Colon (tissue), 2 donors: ENCODE measurements around the gene MYO19.
"Not testable (repeated sequence)": the region's sequence is repeated elsewhere in the genome, so short reads cannot be mapped to it uniquely, and the experiment has no call there.

ENCODE experiments used
- FAIRE-seq: peaks from 2 replicates; lab custom pipeline; 2012; peaks lifted over from hg19 to GRCh38; lab: Jason Lieb, UNC
- donor health status: control.
- donor health status: control.

MYO19 gene

DNA sequence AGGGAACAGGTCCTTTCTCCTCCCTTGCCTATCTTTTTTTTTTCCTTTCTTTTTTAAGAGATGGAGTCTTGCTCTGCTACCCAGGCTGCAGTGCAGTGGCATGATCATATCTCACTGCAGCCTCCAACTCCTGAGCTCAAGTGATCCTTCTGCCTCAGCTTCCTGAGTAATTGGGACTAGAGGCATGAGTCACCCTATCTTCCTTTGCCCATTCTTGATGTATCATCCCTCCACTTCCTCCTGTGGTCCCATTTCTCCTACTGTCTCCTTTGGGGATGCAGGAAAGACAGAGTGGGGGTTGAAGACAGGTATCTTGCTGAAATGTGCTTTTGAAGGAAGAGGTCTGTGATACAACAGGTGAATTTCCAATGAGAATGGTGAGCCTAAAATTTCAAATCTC, 5.5 kb downstream of the MYO19 start:
- FAIRE-seq, result no peak

GRCh38 chr17:36527621-36528250, 6.9 kb downstream of the MYO19 start:
- no peak for FAIRE-seq

DNA sequence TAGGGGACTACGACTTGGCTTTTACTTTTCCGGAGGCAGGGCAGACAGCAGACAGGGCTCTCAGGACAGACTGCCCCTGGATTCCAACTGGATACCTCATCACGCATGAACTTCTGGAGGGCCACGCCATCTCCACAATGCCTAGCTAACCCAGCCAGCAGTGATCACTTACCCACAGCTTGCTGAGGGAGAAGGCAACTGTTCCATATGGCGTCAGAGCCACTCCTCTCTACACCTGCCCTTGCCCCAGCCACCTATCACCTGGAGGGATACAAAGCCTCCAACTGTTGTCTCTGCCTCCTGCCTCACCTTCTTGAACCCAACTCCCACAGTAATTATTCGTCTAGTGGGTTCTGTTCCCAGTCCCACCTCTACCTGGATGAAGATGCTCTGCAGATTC, 8.8 kb downstream of the MYO19 start:
- FAIRE-seq, result no peak

DNA sequence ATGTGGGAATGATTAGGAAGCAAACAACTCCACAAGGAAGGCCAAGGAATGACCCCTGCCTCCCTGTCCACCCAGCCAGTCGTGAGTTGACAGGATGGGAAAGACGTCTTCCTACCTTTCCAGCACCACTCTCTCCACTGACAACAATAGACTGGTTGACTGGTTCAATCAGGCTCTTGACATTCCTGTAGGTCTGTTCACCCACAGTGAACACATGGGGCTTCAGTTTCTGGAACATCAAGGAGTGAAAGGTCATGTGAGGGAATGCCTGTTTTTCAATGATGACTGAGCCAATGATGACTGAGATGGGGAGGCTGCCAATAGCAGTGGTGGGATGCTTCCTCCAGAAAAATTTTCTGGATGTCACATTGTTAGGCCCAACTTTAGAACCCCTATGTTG, 9.6 kb downstream of the MYO19 start:
- FAIRE-seq, result no peak

GRCh38 chr17:36524428-36524876, 10.2 kb downstream of the MYO19 start:
- no peak for FAIRE-seq

DNA sequence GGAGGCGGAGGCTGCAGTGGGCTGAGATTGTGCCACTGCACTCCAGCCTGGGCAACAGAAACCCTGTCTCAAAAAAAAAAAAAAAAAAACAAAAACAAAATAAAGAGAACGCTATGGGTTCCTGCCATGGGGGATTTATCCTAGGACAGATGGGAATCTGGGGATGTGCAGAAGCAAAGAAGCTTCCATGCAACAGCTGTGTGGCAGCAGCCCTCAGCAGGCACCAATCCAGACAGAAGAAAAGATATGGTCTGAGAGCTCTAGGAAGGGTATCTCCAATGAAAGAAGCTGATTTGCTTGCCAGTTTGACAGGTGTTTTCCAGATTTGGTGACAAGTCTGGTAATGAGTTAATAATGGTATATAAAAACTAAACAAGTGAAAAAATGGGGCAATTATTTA, 11.6 kb downstream of the MYO19 start:
- FAIRE-seq, result no peak

DNA sequence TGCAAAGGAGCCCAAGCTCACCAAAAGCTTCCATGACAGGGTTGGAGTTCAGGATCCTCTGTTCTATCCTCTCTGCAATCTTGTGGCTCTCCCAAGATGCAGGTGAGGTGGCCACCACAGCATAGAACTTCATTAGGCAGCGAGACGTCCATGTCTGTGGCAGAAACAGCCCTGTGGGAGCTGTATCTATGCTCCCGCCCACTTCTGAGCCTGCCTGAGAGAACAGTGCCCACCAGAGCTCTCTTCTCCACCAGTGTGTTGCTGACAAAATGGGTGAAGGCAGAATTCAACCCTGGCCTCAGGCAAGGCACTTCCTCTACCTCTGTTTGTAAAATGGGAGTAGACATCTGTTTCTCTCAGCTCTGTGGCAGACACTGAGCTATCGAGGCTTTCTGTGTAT, 18.8 kb downstream of the MYO19 start:
- FAIRE-seq, result no peak

- FAIRE-seq, result no peak
Measured at GRCh38 chr17:36514856-36515255, 19.8 kb downstream of the MYO19 start.

- FAIRE-seq, result no peak
Measured at GRCh38 chr17:36512641-36513040, 22.0 kb downstream of the MYO19 start.

DNA sequence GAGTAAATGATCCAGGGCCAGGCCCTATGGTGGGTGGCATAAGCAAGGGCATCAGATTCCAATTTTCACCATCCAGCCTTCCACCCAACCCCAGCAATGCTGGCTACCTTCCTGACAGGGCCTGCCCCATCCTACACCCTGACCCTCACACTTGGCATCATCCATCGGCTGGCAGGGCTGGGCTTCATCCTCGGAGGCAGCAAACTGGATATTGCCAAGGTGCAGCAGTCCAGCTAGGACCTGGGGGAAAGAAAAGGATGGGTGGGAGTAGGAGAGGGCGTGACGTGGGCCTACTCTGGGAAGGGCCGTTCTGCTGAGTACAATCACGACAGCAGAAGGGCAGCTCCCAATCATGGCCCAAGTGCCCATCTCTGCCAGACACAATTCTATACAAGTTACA, 23.5 kb downstream of the MYO19 start:
- FAIRE-seq, result no peak

DNA sequence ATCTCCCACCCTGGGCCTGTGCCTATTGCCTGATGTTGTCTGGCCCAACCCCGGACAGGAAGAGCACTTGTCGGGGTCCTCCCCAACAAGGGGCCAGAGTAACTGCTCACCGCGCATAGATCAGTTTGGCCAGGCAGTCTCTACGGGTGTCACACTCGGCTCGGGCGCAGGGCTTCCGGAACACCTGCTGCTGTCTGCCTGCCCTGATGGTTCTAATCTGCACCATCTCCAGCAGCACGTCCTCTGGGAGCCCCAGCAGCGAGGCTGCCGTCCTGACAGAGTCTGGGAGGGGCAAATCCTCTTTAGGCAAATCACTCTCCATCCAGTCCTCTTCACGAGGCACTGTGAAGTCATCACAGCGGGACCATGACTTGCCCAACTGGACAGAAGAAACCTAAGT, 24.0 kb downstream of the MYO19 start:
- FAIRE-seq, result no peak

GRCh38 chr17:36509272-36509985, 25.2 kb downstream of the MYO19 start:
- no peak for FAIRE-seq

DNA sequence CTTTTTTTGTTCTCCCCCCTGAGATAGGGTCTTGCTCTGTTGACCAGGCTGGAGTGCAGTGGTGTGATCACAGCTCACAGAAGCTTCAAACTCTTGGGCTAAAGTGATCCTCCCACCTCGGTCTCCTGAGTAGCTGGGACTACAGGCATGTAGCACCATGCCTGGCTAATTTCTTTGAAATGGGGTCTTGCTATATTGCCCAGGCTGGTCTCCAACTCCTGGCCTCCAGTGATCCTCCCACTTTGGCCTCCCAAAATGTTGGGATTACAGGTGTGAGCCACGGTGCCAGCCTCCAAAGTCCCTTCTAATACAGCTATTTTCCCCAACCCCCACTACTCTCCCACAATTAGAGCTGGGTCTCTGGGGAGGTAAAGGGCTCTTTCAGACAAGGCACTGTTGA, 26.2 kb downstream of the MYO19 start:
- FAIRE-seq, result not testable (repeated sequence)

DNA sequence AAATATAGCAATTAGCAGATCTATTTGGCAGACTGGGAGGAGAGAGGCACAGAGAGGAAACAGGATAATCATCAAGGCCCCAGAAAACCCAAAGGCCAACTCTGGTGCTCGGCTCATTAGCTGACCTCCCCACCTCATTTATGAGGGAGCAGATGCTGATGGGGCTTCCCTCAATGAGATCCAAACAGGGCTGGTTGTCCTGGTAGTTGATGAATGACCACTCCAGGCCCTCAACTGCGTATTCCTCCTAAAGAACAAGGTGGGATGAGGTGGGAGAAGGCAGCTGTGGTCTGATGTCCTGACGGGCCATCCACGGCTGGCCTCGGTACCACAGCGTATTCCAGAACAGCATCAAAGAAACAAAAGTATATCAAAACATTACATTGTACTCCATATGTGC, 27.4 kb downstream of the MYO19 start:
- no peak for FAIRE-seq

DNA sequence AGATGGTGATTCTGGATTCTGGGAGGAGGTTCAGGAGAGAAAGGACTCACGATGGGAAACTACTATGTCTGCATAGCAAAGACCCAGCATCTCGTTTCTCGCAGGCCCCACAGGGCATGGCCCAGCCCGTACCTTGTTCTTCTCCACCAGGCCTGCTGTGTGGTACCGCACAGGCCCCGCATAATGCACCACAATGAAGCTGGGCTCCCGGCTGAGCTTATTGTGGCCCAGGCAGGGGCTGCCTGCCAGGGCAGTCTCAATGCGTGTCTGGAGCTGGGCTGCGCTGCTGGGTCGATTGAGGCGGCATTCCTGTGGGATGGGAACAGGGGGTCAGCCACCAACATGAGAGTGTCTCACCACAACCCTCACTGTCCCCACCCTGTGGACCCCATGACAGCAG, 27.8 kb downstream of the MYO19 start:
- no peak for FAIRE-seq

DNA sequence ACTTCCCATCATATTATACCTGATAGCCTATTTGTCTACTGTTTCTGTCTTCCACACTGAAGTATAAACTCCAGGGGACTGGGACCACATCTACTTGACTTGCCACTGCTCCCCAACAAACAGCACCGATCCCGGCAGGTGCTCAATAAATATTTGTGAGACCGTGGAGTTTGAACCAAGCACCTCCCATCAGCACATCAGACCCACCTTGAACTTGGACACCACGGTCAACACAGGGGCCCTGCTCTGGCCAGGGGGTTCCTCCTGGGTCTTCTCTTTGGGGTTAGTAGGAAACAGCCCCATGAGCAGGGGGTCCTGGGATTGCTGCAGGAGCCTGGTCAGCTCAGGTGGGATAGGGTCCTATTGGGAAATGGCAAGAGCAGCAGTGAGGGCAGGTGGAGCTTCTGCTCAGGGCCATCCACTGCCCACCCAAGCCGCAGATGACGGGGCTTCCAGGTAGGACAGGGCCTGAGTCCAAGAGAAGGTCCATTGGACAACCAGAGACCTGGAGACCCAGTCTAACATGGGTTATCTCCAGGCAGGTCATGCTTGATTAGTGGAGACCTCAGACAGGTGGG, 28.3 kb downstream of the MYO19 start:
- no peak for FAIRE-seq

DNA sequence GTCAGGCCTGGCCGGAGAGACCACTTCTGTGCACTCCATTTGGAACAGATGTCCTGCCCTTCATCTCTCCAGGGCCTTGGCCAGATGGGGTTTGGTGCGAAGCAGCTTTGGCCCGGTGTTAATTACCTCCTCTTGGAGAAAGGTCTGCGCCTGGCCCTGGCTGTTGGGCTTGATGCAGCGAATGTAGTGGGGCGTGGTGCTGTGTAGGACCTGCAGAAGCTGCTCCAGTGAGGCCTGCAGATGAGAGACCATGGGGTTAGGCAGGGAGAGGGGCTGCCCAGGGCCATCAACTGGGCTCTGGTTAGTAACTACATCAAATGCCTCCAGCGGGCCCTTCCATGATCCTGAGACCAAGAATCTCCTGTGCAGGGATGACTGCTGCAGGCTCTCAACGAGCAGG, 29.5 kb downstream of the MYO19 start:
- no peak for FAIRE-seq

GRCh38 chr17:36504156-36504545, 30.5 kb downstream of the MYO19 start:
- FAIRE-seq, result no peak

DNA sequence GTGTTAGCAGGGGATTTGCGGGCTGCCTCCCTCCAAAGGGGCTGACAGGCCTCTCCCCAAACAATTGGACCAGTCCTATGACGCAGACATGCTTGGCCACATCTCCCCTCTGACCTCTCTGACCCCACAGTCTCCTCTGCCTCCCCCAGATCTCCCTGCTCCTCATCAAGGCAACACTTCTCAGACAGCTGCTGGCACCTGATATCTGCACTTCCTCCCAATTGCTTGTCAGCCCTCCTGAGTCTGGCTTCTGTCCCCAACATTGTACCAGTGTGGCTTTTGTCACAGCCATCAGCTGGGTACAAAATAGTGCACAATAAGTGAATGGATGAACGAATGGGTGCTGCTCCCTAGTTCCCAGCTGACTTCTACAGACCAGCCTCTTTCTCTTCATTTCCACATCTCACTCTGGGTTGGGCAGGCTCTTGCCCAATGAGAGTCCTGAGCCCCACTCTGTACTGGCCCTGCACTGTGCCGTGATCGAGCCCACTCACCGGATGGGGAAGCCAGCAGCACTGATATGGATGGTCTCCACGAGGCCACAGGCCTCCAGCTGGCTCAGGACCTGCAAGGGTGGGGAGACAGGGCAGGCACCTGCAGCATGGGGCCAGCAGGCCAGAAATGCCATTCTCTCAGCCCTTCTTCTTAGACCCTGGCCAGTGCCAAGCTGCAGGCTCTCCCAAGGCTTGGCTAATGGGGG, 31.1 kb downstream of the MYO19 start:
- no peak for FAIRE-seq

DNA sequence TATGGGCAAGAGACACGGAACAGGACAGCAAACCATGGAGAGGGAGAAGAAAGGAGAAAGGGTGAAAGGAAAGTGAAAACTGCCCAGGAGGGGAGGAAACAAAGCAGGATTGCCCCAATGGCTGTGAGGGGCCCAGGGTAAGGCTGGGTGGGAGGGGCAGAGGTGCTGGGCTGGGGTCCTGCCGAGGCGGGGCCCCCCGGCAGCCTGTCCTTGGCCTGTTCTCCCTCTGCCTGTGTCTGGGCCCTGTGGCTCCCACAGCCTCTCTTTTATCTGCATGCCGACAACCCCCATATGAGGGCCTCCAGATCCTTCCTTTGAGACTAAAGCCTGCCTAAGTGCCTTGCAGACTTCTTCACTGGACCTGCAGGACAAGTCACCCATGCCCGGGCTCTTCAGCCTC, 32.7 kb downstream of the MYO19 start:
- no peak for FAIRE-seq

DNA sequence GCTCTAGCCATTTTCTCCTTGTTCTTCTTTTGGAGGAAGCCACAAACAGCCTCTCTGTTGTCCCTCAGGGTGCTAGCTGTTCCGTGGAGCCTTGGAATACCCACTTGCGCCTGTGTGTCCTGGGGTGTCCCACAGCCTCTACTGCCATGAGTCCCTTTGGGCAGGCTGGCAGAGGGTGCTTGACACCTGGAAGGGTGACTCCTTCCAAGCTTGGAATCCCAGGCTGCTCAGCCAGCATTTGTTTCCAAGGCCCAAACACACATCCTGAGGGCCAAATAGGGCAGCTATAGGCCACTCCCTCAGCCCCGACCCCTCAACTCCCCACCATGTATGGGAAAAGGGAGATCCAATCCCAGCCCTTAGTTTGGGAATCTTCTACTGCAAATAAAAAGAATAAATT, 33.3 kb downstream of the MYO19 start:
- no peak for FAIRE-seq

GRCh38 chr17:36500745-36501225, 33.9 kb downstream of the MYO19 start:
- no peak for FAIRE-seq
